Measurements from ENCODE around the gene VDR.

VDR gene

DNA sequence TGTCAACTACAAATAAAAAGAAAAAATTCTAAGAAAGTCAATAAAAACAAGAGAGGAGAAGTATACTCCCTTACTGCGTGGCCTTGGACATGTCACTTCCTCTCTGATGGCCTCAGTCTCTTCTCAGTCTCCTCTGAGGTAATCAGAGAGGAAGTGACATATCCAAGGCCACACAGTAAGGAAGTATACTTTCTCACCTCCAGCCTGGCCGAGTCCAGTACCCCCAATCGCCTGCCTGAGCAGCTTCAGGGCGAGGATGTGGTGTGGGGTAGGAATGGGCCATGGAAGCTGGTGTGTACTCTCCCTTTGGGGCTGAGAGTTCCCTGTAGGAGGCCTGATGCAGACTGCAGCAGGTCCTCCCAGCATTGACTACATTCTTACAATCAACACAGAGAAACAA, 15.8 kb downstream of the VDR start:
- DNase-seq = no peak

DNA sequence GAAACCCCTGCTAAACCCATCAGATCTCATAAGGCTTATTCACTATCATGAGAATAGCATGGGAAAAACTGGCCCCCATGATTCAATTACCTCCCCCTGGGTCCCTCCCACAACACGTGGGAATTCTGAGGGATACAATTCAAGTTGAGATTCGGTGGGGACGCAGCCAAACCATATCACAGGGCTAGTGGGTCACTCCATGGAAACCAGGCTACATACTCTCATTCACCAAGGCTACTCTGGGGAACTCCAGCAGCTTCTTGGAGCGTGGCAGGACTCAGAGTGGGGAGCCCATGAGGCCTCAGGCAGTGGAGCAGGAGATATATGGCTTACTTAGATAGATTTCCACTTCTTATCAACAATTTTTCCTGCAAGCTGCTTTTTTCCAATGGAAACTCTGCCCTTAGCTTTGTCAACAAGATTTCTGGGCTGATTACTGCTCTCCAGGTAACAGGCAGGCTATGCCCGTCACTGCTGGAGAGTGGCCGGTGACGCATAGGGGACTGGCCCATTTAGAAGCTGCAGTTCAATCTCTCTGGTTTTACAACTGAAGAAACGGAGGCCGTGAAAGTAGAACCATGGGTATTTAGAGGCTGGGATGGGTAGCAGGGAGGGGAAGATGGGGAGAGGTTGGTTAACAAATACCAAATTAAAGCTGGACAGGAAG, 16.5 kb downstream of the VDR start:
- DNase-seq = no peak

DNA sequence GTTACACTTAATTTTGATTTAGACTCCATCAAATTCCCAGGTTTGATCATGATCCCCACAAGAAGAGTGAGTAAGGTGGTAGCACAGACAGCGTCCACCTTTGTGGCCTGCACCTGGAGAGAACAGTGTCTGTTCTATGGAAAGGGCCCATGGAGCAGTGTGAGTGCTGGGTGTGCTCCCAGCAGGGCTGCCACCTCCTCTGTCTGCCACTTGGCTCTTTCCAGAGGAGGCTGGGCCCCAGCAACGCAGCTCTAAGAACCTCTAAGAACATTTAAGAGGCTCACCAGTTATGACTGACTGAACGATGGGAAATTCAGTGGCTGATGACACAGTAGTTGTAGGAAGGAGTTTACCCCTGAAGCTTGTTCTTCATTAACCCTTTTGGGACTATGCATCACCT, 17.3 kb downstream of the VDR start:
- no peak for DNase-seq

DNA sequence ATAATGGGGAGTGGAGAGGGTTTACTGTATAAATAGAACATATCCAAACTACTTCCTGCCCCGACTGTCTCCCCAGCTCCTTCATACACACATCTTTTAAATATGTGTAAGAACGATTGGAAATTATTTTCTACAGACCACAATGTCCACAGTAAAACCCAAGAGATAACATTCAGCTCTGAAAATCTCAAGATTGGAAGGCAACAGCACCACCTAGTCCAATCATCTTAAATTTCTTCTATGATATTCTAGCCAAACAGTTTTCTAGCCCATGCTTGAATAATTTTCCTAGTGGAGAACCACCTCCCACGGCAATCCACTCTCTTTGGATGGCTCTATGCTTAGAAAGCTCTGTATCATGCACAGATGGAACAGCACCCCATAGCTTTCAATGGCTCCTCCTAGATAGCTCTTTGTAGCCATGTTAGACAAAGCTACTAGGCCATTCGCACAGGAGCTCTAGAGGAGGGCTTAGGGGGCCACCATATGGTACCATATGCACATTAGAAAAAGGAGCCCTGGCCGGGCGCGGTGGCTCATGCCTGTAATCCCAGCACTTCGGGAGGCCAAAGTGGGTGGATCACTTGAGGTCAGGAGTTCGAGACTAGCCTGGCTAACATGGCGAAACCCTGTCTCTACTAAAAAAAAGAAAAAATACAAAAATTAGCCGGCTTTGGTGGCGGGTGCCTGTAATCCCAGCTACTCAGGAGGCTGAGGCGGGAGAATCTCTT, 18.1 kb downstream of the VDR start:
- DNase-seq = no peak

DNA sequence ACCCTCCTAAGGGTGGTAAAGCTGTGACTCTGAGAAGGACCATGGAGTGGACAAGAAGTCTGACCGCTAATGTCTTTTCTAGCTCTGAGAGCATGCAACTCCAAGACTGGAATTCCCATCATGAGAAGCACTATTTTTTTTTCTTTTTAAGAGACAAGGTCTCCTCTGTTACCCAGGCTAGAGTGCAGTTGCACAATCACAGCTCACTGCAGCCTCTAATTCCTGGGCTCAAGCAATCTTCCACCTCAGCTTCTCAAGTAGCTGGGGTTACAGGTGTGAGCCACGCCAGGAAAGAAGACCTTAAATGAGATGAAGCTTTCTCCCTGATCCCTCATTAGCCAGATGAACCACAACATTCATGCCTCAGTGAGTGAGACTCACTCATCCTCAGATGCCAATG, 19.2 kb downstream of the VDR start:
- DNase-seq = no peak

DNA sequence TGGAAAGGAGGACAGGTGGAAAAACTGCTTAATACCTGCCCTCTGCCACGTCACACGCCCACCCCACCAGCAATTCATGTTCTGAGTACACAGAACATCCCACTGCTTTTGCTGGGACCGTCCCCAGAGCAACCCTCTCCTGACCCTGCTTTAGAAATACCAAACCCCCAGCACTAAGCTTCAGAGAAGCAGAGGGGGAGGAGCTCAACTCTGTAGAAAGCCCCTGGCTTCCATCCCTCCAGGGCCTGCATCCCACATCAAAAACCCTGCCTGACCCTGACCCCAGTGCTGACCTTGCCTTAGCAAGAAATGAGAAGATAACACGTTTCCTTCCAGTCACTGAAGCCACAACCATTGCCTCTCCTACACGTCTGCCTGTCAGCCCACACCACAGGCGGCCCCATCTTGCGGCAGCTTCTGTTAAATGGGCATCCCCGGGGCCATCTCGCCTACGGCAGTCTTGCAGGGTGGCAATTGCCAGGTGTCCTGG, 19.7 kb downstream of the VDR start:
- DNase-seq = no peak

DNA sequence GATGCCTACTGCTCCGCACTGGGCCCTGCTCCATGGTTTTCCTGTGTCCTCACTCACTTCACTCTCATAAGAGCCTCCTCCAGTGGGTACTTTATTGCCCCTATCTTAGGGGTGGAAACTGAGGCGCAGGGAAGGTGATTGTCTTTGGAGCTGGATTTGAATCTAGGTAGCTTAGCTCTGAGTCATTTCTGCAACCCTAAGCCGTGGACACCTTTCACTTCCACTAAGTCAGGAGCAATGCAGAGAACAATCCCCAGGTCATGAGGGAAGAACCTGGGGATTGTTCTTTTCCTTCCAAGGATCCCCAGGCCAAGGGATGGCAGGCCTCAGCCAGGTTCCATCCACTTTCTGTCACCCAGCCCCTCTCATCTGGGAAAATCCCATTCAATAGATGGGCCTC, 20.3 kb downstream of the VDR start:
- no peak for DNase-seq

DNA sequence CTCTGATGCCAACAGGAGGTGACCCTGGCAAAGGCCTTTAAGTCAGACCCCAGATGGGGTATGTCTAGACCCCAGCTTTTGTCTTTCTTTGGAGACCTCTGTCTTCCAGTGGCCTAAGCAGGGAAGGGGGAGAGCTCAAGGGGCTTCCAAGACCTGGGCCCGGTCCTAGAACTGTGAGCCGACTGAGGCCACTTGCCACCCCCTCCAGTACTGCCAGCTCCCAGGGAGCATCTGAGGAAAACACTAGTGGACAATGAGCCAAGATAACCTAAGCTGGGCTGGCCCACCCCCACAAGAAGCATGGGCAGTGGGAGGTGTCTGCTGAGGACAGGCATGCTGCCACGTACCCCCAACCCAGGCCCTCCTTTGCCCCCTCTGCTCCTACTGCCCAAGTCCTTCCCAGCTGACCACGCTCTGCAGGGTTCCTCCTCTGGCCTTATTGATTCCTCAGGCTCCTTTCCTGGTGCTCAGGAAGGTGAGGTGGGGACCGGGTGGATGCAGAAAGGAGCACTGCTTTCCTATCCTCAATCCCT, 21.1 kb downstream of the VDR start:
- no peak for DNase-seq

DNA sequence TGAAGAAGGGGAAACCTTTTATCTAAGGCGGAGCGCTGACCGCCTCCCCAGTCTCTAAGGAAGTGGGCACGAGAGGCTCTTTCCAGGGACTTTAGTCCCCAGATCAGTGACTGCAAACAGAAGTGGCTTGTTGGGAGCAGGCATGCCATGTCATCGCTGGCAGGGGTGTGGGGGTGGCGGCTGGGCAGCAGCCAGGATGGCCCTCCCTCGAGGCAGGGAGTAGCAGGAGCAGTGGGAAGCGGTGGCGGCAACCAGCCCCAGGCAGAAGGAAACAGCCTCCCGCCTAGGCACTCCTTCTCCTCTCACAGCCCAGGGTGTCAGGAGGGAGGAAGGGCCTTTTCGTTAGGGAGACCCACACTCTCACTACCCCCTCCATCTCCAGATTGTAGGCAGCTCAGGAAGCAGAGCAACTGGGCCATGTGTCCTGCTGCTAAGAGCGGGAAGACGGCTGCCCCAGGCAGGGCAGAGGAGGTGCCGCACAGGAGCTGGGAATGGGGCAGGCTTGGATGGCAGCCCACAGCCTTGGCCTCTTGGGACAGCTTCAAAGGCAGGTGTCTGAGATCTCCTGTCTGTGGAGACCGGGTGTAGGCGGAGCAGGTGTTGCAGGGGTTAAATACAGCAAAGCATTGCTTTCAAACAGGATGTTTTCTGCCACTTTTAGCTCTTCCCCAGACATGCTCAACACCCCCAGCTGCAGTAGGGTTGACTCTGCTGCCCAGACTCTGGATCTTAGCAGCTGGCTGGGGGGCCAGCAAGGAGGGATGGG, 21.8 kb downstream of the VDR start:
- DNase-seq = peak; percentile 68

DNA sequence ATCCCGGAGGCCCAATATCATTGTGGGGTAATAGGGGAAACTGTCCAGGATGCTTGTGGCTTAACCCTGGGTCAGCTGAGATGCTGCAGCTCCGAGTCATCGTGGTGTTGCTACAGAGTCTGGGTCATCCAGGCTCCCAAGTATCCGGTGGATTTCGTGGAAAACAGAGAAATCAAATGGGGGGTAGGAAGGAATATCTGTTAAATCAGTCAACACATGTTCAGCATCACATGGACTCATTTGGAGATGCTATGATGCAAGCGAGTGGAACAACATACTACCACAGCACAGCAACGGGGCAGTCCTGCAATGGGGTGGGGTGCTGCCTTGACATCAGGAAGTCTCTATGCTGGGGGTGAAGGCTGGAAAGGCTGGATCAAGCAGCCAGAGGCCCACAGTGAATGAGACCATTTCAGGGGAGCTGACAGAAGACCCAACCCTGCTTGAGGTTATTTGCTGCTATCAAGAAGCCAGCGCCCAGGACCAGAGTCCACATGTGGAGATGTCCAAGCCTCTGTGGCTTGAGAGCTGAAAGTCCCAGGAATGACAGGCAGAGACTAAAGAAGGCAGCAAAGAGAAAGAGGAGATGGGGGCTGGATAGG, 22.9 kb downstream of the VDR start:
- DNase-seq = no peak

DNA sequence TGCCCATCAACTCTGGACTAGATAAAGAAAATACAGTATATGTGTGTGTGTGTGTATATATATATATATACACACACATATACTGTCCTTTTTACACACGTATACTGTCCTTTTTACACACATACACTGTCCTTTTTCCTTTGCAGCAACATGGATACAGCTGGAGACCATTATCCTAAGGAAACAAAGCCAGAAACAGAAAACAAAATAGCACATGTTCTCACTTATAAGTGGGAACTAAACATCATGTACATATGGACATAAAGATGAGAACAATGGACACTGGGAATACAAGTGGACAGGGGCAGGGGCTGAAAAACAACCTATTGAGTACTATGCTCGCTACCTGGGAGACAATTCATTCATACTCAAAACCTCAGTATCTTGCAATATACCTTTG, 23.7 kb downstream of the VDR start:
- no peak for DNase-seq

DNA sequence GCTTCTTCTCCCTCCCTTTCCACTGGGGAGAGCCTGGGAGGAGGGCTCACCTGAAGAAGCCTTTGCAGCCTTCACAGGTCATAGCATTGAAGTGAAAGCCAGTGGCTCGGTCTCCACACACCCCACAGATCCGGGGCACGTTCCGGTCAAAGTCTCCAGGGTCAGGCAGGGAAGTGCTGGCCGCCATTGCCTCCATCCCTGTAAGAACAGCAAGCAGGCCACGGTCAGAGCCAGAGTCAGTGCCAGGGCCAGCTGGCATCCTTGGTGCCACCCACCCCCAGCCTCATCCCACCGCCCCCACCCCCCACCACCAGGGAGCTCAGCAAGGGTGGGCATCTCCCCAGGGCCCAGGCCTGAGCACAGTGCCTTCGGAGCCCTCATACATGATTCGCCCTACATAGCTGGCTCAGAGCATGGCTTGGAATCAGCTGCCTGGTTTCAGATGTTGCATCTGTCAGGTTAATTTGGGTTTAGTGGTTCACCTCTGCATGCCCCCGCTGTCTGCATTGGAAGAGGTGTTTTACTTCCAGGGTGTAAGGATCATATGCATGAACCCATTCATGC, 25.8 kb downstream of the VDR start:
- DNase-seq = no peak

DNA sequence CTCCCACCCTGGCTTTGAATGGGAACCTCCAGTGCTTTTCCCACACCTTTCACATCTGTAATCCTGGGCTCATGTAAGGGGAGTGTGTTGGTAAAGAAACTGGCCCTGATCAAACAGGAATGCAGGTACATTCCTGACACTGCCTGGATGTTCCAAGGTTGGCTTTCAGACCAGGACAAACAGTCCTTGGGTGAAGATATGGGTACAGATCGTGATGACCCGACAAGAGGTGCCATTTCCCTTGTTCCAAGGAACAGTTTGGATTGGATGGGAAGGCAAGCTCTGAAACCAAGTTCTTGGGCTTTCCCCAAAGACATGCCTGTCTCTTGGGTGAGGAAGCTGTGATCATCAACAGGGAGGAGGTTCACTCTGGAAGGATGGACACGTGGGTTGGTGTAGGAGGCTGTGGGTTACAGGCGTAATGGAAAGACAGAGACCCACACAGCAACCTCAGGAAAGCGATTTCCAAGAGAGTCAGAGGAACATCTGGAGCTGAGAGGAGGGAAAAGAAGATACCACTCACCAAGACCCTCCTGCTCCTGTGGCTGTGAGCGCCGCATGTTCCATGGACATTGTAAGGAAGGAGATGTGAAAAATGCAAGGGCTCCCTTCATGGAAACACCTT, 26.4 kb downstream of the VDR start:
- DNase-seq = no peak

DNA sequence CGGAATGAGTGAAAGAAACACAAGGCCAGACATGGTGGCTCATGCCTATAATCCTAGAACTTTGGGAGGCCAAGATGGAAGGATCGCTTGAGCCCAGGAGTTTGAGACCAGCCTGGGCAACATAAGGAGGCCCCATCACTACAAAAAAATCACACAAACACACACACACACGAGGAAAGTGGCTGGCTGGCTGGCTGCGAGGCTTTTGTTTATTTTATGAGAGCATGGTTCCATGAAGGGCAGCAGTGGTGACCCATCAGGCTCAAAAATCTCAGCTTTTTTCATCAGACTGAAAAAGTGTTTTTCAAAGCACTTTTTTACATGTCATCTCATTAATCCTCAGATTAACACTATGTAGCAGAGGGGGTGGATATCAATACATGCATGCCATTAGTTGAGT, 27.7 kb downstream of the VDR start:
- DNase-seq = no peak

DNA sequence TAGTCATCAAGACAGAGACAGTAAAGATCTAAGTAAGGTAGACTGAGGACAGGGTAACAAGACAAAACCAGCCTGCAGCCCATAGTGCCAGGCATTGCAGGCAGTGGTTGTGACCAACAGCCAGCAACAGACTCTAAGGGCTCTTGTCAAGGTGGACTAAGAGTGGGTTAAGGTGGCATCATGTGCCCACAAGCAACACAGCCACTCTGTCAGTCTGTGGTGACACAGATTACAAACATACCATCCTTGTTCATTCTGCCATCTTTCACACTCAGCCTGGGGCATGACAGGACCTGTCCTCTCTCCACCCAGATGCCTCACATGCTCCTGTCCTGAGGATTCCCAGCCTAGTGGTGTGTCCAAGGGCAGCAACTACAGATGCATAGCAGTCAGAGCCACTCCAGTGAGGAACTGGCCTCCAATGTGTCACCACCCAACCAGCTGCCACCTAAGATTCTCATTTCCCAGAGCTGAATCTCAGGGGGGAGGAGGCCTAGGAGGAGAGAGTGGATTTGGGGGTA, 28.3 kb downstream of the VDR start:
- DNase-seq = no peak

DNA sequence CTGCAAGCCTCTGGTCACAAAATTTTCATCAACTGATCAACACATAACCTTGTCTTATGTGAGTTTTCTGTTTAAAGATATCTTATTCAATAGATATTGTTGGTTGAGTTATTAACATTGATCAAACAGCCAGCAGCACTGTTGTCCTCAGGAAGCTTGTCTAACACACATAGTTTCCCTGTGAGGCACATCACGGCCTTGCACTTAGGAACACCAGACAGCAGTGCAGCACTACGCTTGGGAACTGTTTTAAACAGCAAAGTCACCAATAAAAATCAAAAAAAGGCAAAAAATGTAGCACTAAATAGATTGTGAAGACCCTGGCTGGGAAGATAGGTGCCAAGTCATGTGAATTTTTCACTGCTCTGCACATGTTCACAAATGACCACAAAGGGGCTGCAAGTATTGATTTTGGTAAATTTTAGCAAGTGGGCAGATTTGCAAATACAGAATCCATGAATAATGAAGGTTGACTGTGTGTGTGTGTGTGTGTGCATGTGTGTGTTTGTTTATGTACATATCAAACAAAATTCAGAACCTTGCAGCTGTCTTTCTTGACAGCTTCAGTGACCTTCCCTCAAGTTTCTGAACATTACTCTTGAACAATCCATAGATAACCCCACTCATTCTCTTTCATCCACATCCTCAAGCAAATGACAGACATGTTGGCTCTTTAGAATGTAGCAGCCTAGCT, 28.9 kb downstream of the VDR start:
- DNase-seq = no peak

DNA sequence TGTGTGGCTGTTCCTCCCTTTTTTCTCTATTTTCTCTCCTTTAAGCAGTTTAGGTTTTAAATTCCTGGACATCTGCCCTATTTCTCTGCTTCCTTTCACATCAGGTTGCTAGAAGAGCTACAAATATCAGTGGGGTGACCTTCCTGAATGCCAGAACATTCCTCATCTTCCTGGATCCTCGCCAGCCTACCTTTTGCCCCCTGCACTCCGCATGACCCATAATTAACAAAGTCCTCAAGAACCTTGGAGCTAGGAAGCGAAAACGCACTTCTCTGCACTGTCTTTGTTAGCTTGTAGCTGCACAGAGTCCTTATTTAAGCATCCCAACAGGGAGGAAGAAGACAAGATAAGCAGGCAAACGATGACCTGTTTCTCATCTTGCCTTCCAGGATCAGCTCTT, 30.5 kb downstream of the VDR start:
- no peak for DNase-seq

DNA sequence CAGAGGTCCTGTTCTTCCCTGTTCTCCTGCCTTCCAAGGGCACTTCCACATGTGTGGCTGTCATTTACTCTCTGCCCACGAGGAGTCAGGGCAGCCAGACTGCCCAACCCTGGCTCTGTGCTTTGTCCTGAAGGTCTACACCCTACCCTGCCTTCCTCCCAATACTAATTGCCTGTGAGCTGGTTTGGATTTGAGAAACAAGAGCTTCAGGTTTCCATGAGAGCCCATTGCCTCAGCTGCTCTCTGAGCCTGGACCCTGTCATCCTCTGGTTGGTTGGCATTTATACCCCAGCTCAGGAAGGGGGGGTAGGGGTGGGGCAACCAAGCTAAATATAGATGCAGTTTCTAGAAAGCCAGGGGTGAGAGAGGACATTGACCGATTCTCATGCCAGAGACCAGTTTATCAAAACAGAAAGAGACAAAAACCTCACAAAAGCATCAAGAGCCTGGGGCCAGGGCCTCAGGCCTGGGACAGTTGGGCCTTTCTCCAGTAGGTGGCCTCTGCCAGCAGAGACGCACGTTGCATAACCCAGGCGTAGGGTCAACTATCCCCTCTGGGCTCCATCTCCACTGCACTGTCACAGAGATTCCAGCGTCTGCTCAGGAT, 34.5 kb downstream of the VDR start:
- no peak for DNase-seq

DNA sequence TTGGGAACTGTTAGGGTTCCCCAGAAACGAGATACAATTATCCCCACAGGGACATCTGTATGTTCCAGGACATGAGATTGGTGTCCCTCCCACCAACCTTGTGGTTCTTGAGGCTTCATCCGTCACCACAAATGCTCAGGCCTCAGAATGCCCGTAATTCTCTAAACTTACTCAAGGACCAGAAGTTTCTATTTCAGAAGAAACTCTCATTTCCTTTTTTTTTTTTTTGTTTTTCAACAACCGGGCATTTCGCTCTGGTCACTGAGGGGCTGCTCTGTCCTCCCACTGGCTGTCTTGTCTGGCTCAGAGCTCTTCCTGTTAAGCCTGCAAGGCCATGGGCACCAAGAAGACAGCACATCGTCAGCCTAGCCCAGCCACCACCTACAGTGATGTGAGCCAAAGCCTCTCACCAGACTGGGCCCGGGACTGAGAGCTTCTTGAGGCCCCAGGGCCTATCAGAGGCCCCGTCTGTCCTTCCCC, 36.2 kb downstream of the VDR start:
- DNase-seq = no peak

DNA sequence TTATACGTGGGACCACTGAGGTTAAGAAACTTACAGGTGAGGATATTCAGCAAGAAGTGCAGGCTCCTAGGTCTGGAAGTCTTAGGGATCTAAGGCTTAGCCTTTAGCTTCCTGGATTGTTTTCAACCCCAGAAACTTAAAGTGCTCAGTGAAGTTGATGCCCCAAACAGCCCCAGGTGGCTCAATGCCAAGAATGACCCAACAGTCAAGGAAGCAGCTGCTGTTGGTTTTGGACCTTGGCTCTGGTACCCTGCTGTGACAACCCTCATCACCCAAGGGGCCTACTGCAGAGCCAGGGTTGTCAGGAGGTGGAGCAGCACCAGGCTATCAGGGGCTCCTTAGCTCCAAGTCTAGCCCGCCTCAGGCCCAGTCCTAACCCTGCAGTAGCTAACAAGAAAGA, 36.8 kb downstream of the VDR start:
- no peak for DNase-seq

DNA sequence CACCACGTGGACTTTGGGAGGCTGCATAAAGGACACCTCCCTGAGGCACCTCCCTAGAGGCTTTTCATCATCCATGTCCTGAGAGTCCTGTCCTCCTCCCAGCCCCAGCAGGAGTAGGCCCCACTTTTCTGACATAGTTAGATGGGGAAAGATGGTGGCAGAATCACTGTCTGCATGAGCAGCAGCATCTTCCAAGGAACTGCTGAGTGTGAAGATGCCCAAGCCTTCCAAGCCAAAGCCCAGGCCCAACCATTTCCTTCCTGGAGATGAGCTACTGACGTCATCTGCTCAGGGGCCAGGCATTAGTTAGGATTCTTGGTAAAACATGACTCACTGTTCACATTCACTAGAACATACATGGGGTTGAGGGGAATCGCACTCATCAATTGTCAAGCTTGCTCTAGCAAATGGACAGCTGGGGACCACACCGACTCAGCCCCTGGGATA, 37.3 kb downstream of the VDR start:
- DNase-seq = no peak

Data from NCI-H1092 treated with DMSO at 0.1 percent for 48 hours (cell line).